Fibroblast of skin of scalp (primary cell): Measurements from ENCODE around the gene FBXL13.
"Not testable (repeated sequence)": the region's sequence is repeated elsewhere in the genome, so short reads cannot be mapped to it uniquely, and the experiment has no call there.

Source experiments
- DNase-seq: peaks from one replicate; pipeline ENCODE4 v3.0.0-alpha.2; 2013

Gene FBXL13

DNA sequence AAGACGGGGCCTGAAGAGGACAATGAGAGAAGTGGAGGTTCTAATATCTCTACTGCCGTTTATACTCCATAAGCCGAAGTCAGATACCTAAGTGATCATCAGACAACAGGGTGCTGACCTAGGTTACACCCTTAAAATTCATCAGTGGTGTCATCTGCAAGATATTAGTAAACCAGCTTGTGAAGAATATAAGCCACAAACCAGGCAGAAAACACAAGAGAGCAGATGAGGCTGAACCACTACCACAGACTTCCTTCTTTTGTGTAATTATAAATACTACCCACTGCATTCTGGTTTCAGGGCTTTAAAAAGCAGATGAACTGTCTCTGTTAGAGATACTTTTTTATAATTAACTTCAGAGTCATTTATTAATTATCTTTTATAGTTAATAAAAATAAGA is 230.7 kb downstream of the FBXL13 start:
- DNase-seq: no peak

DNA sequence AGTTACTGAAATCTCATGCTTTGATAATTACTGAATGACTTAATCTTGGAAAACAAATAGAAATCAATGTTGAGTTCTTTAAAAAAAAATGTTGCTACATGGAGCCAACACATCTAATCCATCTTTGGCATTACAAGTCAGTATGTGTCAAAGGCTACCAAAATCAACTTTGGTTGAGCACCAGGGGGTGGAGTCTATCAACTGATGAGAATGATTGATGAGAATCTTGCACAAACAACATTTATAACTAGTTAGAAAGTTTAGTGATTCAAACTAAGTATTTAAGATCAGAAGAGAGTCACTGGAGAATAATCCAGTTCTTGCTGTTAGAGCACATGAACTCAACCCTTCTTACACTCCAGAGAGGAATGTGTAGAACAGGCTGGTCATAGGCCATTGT is 232.3 kb downstream of the FBXL13 start:
- DNase-seq: no peak

DNA sequence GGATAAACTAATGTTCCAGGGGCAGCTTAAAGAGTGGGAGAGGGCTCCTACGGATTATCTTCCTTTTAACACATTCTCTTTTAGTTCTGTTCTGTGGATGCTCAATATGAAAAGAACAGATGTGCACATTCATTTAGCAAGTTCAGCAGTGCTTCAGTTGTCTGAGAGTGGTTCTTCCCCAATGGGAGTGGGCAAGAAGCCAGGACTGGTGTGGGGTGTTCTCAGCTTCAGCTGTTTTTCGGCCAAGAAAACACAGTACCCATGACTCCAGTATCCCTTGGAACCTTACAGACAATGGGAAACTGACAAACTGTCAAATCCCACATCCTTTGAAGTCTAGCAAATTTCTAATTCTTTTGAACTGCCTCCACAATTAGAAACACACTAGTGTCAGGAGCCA is 233.3 kb downstream of the FBXL13 start:
- no peak for DNase-seq

DNA sequence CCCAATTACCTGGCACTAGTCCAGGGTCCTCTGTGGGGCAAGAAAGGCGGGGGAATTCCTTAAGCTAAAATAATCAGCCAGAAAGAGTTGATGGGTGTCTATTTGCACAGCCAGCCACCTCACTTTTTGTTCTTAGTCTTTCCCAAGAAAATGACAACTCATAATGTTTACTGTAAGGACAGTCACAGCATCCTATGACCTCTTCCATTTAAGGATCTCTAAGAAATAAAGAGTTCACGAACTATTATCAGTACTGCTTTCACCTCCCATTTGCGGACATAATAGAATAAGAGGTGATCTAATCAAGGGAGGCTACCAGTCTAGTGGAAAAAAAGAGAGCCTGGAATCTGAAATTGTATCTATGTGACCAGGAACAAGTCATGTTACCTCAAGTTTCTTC is 234.2 kb downstream of the FBXL13 start:
- DNase-seq: no peak

DNA sequence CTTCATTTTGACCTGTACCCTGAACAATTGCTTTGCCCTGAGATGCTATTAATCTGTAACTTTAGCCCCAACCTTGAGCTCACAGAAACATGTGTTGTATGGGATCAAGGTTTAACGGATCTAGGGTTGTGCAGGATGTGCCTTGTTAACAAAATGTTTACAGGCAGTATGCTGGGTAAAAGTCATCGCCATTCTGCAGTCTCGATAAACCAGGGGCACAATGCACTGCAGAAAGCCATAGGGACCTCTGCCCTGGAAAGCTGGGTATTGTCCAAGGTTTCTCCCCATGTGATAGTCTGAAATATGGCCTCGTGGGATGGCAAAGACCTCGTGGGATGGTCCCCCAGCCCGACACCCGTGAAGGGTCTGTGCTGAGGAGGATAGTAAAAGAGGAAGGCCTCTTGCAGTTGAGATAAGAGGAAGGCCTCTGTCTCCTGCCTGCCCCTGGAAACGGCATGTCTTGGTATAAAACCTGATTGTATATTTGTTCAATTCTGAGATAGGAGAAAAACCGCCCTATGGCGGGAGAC is 236.0 kb downstream of the FBXL13 start:
- not testable (repeated sequence) for DNase-seq

DNA sequence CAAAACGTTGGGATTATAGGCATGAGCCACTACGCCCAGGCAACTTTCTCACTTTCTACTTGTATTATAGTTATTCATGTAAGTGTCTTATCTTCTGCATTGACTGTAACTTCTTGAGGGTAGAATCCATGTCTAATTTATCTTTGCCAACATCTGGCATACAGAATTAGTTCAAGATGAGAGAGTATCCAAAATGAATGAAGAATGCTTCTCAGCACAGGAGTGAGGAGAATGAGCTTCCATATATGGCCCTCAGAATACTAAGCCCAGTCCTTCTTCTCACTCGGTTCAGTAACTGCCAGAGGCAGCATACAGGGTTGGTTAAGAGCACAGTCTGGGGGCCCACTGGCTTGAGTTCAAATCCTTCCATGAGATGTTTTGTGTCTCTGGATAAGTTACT is 236.8 kb downstream of the FBXL13 start:
- DNase-seq: no peak

DNA sequence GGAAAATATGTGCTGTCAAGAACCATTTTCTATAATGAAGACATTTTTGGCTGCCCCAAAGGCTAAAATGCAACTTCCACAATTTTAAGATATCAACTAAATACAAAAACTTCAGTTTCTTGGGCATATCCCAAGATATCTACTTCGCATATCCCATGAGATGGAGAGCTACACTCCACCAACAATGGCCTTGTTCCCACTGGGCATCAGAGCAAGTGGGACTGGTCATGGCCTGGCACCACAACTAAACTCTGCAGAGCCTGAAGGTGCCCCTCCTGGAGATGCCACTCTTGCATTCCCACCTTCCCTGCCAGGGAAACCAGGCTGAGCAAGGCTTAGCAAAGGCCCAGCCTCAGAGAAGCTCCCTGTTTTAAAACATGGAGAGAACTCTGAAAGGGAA is 237.6 kb downstream of the FBXL13 start:
- no peak for DNase-seq

DNA sequence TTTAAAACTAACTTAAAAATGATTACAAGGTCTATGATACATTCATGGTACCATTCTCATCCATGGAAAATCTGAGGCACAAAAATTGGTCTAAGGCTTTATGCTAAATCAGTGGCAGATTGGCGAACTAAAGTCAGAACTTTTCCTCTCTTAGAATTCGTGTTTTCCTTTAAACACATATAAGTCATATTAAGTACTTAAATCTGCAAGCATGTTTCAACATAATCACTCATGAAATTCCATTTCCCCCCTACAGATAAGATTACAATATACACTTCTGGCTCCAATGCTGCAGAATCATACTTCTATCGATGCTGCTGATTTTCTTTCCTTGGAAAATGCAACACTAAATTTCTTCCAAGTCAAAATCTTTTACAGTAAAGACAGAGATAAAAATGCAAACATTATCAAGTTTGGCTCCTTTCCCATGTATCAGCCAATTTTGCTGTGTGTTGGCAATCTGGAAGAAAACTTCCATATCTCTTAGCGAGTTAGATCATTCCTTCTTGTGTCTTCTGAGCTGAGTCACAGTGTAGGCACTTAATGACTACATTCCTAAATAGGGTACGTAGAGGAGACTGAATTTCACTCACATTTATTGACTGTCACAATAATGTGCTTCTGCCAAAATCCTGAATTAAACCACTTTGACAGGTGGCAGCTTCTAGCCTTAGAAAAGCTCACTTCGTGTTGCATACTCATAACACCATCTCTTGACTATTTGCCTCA is 238.2 kb downstream of the FBXL13 start:
- DNase-seq: peak; percentile 90

DNA sequence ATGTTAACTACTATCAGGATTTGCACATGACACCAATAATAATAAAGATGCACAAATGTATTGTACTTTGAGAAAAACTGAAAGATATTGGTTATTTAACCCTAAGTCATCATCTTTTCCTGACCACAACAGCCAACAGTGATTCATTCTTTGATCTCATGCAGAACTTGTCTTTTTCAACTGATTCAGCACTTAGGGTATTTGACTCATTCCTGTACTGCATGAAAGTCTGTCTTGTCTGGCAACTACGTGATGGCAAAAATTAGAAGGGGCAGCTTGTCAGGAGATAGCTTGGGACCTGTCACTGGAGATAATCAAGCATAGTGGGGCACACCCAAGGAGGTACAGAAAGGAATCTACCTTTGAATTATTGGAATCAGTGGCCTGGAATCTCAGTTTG is 239.6 kb downstream of the FBXL13 start:
- peak; percentile 83 for DNase-seq

DNA sequence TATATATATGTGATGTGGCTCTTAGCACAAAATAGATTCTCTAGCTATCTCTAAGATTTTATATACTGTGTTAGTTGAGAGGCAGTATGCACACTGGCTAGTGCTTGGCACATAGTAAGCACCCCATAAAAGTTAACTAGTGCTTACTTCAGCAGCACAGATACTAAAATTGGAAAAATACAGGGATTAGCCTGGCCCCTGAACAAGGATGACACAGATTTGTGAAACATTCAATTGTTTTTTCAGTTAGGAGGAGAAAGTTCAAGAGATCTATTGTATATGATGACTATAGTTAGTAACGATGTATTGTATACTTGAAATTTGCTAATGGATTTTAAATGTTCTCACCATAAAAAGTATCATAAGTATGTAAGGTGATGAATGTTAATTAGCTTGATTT is 240.1 kb downstream of the FBXL13 start:
- no peak for DNase-seq

DNA sequence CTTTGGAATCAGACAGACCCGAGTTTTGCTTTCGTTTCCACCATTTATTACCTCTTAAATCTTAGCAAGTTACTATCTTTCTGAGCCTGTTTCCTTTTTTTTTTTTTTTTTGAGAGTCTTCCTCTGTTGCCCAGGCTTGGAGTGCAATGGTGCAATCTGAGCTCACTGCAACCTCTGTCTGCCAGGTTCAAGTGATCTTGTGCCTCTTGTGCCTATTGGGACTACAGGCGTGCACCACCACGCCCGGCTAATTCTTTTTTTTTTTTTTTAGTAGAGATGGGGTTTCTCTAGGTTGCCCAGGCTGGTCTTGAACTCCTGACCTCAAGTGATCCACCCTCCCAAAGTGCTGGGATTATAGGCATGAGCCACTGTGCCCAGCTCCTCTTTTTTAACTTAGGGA is 241.3 kb downstream of the FBXL13 start:
- no peak for DNase-seq

DNA sequence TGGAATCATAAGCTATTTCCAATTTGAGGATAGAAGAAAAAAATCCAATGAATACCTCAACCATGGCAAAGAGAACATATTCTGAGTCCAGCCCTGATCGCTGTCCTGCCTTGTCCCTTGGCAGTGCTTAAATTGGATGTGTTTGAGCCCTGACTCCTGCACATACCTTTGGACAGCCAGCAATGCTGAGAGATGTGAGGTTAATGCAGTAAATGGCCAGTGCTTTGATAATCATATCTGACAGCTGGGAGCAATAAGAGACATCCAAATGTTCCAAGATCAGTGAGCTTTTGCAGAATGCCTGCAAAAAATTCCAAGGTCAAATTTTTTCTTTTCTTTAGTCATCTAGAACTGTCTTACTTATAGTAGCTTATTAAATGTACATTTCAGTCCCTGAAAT is 241.9 kb downstream of the FBXL13 start:
- no peak for DNase-seq

DNA sequence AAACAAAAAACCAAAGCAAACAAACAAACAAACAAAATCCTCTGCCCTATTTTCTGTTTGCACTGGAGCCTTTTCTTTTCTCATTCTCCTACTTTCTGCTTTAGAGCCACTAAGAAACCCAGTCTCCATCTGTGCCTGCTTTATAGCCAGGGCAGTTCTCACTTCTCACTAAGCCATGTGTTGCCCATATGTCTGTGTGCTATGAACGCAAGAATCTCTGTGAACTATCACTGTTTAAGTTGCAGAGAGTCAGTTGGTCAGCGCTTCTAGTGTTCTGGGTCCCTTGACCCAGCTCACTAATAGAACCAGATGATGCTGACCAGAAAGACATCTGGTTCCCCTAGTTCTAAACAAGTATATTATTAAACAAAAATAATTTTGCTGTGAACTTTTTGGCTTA is 244.4 kb downstream of the FBXL13 start:
- DNase-seq: no peak

DNA sequence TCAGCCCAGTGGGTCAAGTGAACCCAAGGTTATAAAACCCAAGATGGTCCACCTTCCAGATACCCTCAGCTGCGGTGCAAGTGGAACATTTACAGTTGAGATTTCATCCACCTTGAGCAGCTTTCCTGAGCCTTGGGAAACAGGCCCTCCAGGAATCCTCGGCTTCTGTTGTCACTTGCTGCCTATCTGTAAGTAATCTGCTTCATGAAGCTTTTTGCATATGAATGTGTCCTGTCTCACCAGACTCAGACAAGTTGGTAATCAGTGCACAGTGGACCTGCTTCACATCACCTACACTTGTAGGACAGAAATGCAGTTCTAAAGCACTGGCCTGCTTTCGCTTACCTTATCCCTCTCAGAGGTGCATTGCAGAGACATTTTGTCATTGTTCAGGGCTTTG is 245.5 kb downstream of the FBXL13 start:
- DNase-seq: no peak

DNA sequence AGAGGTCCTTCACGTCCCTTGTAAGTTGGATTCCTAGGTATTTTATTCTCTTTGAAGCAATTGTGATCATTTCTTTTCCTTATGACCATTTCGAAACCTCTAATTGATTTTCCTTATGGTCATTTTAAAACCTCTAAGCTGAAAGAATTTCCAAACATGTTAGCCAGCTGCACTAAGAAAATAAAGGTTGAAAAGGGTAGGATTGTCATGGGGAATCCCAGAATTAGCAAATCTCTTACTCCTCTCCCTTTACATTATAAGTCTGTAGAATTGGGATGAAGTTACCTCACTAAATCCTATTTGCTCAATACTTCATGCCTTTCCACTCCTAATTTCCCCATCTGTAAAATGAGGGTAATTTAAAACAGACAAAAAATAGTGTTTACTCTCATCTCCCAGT is 246.3 kb downstream of the FBXL13 start:
- DNase-seq: no peak

DNA sequence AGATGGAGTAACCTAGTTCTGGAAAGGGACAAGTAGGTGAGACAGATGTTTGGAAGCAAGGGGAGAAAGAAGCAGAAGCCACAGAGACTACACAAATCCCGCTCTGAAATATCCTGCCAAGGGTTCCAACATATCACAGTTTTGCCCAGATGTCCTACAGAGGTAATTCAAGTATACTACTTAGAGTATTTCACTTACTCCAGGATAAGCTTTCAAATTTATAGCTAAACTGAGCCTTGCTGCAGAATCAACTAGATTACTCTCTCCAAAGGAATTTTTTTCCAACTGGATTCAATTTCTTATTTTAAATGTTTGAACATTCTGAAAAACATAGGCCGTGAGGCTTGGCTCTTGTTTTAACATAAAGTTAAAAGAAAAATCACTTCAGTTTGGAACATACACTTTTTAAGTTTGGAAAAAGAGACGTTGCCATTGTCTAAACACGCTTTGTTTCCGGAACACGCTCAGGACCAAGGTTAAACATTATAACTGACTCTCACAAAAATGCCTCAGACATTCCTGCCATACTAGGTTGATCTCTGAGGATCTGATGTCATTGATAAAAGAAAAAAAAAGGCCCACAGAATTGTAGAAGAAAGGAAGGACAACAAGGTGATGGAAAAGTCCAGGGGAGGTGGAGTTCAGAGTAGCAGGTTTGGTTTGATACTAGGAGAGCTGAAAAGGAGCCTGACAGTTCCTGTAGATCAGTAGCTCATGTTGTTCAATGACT is 251.0 kb downstream of the FBXL13 start:
- DNase-seq: no peak

DNA sequence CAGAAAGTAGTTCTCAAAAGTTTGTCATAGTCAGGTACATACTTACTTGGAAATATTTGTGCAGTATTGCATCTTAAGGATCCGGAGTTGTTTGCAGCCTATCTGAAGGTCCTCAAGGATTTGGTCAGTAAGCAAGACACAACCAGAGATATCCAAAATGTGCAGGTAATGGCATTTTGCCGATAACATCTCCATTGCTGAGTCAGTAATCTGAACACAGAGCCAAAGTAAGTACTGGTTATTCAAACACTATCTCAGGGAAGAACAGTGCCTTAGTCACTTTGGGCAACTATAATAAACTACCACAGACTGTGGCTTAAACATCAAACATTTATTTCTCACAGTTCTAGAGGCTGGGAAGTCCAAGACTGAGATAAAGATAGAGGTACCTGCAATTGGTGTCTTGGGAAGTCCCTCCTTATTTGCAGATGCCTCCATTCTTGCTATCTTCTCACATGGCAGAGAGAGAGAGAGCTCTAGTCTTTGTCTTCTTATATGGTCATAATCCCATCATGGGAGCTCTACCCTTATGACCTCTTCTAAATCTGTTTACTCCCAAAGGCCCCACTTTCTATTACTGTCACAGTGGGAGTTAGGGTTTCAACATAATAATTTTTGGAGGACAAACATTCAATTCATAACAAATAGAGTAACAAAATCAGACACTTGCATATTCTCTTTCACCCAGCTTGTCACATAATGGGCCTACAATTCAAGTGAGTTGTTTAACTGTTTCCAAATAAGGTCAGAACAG is 252.4 kb downstream of the FBXL13 start:
- DNase-seq: no peak

DNA sequence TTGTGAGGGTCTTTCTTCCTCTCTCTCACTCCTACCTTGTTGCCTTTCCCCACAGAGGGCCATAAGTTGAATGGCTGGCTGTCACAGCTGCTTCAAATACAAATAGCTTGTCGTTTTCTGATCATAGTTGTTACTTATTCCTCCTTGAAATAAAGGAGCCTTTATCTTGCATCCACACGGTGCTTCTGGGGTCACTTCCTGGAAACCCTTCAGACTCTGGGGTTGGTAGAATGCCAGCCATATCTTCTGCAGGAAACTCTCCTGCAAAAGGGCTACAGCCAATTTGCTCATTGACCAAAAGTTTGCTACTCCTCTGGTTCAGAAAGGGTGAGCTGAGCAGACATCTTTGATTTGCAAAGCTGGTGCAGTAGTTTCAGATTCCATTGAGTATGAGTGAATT is 255.4 kb downstream of the FBXL13 start:
- DNase-seq: no peak

DNA sequence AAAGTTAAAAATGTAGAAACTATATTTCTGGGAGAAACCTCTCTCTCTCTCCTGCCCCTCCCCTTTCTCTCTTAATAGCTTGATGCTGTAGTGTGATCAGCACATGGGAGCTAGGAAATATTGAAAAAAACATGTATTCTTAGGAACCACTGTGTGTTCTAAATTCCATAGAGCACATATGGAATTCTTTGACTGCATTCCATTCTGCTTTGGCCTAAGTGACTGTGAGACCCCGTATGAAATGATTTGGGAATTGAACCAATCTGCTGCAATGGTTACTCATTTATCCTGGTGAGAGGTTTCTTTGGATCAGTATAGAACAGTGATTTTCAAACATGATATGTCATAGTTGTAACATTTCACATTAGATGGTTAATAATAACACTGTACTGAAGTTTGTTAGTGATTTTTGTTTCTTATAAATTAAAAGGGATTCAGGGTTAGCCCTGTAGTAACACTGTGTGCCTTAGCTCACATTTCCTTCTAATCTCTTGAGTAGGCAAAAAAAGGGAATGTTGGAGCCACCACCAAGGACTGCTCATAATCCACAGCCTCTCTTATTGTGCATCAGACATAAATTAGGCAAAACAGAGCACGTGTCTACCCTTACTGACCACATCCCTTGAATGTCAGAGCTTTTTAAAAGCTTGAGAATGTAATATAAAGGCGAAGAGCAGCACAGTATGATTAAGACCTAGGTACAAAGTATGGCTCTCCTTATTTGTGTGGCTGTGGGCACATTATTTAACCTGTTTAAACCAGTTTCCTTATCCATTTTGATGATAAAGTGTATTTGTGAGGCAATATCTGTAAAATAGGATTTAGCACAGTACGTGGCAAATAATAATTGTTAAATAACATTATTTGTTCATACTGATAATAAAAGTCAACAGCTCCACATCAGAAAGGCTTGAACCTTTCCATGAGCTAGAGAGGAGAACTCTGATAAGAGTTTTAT is 256.7 kb downstream of the FBXL13 start:
- DNase-seq: peak; percentile 67

DNA sequence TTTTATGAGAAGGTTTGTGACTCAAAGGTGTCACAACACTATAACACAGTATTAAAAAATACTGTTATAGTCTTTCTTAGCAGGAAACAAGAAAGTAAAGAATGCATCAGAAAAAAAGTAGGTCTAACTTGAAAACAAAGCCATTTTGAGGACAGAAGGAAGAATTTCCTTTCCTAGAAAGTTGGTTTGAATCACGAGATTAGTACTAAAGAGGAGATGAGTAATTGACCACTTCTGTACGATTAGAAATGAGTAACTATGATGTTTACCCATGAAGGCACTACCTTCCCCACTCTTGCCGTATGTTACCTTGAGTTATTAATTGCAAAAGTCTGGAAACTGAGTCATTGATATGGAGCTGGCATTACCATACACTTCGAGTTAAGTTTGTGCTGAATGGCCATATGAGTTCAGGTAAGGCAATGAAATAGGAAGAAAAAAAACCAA is 260.5 kb downstream of the FBXL13 start:
- no peak for DNase-seq

DNA sequence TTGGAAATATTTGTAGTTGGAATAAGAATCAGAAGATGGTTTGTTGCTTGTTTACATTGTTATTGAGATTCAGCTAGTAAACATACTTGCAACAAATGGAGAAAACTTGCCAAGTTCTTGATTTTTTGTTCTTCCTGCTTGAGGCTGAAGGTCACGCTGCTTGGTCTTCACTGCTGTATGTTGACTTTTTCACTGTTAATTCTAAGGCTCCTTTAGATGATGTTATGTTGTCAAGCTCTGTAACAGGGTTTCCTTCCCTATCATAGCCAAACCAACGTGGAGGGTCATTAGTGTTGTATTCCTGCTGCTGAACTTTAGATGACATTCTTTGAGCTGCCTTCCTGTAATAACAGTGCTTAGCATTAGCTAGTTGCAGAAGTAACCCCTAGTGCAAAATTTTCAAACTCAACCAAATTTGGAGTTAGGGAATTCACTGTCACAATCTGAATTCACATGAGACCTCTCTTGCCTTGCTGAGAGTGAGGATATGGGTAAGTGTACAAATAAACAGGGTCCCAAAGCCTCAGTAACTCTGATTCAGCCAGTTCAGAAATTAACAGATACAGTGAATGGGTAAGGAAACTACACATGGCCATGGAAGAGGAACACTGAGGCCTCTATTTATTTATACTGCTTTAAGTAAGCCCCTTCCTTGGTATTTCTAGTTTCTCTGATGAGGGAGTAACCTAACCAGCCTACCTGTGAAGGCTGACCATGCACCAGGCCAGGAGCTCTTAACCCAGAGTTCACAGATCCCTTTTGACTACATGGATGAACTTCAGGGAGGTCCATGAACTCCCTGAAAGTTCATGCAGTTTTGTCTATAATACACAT is 261.2 kb downstream of the FBXL13 start:
- no peak for DNase-seq
